Measurements from ENCODE around the gene ATP1A1. TPM values are rescaled to one million over a fixed set of nuclear protein-coding genes. Genes with fewer than 3 reads are reported as not detected.

ATP1A1 gene
- total and polyA plus RNA-seq, 2 donors (not counting 3 experiments of a cell fraction or from before 2014, with no cell fraction given): 263 to 325 TPM

- dilution Hi-C loops (cut with MboI; ENCODE audit: extremely low pct_ligation_motif_present, low sequenced_read_pairs) (no loop called here), intact Hi-C loops (cut with micrococcal nuclease) (no loop called here)
- ChIA-PET POLR2A (no interaction called here), CTCF (interaction anchor here (10.4 kb wide), 1 partner anchor 80 kb away, joined by 97 read pairs; no protein-coding TSS in a partner anchor)
- Histone ChIP-seq H3K9me1 (replicated peaks; ENCODE audit: control insufficient read depth, extremely low read depth, insufficient read depth, low read length) (no peaks in the 10 kb centered on the region), H3K27ac (ENCODE audit: insufficient read depth, low read depth, low read length) (no peak overlapping the region), H3K9me3 (replicated peaks; ENCODE audit: control insufficient read depth, insufficient read depth, low read length) (no peaks in the 10 kb centered on the region), H3K4me1 (ENCODE audit: control insufficient read depth, extremely low read depth, insufficient read depth, low read length) (no peaks in the 10 kb centered on the region), H3K4me3 (replicated peaks in 1 of 3; ENCODE audit: insufficient read depth in 1 of 3, low read depth in 1 of 3, low read length in 3 of 3) (no peak overlapping the region), H3K4me2 (ENCODE audit: insufficient read depth, low read length) (no peak overlapping the region), H2AFZ (ENCODE audit: low read depth, low read length) (no peak overlapping the region), H3K27me3 (ENCODE audit: control insufficient read depth in 2 of 2, insufficient read depth in 2 of 2, low read length in 2 of 2) (no peaks in the 10 kb centered on the region), H3K9ac (replicated peaks; ENCODE audit: extremely low read depth, insufficient read depth, low read length) (no peak overlapping the region), H4K20me1 (replicated peaks; ENCODE audit: control insufficient read depth, extremely low read depth, insufficient read depth, low read length) (no peaks in the 10 kb centered on the region), H3K36me3 (ENCODE audit: control insufficient read depth in 2 of 2, extremely low read depth in 1 of 2, insufficient read depth in 2 of 2, low read length in 2 of 2) (peaks cover 46 to 62% of the 10 kb centered on the region in 2 experiments), H3K79me2 (ENCODE audit: control insufficient read depth, insufficient read depth, low read length) (no peaks in the 10 kb centered on the region)
- FAIRE-seq: no peak
- DNase-seq (ENCODE audit: low read depth, low spot score): no peak
- TF ChIP-seq, protein P1, sequence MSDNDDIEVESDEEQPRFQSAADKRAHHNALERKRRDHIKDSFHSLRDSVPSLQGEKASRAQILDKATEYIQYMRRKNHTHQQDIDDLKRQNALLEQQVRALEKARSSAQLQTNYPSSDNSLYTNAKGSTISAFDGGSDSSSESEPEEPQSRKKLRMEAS (IDR thresholded peaks at IDR 0.05; ENCODE audit: insufficient read depth, insufficient read length): no peak
- no peak for TF ChIP-seq POLR2A (IDR thresholded peaks at IDR 0.05; ENCODE audit: low read depth, low read length)
- no peak for TF ChIP-seq FOS (IDR thresholded peaks at IDR 0.05; ENCODE audit: borderline replicate concordance, insufficient read depth, low read length)
- TF ChIP-seq, protein P2, sequence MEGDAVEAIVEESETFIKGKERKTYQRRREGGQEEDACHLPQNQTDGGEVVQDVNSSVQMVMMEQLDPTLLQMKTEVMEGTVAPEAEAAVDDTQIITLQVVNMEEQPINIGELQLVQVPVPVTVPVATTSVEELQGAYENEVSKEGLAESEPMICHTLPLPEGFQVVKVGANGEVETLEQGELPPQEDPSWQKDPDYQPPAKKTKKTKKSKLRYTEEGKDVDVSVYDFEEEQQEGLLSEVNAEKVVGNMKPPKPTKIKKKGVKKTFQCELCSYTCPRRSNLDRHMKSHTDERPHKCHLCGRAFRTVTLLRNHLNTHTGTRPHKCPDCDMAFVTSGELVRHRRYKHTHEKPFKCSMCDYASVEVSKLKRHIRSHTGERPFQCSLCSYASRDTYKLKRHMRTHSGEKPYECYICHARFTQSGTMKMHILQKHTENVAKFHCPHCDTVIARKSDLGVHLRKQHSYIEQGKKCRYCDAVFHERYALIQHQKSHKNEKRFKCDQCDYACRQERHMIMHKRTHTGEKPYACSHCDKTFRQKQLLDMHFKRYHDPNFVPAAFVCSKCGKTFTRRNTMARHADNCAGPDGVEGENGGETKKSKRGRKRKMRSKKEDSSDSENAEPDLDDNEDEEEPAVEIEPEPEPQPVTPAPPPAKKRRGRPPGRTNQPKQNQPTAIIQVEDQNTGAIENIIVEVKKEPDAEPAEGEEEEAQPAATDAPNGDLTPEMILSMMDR (IDR thresholded peaks at IDR 0.05; ENCODE audit: extremely low read depth in 1 of 2, insufficient read depth in 1 of 2, low read depth in 1 of 2, low read length in 2 of 2): no peak
- TF ChIP-seq GATA2 (IDR thresholded peaks at IDR 0.05; ENCODE audit: insufficient read depth, insufficient read length, low read depth, low read length): no peak
- no peak for TF ChIP-seq JUN (IDR thresholded peaks at IDR 0.05; ENCODE audit: borderline replicate concordance, insufficient read depth, insufficient read length, low read depth)
- TF ChIP-seq MYC (IDR thresholded peaks at IDR 0.05; ENCODE audit: low read depth, low read length): no peak
- no peak for TF ChIP-seq POLR2AphosphoS5 (IDR thresholded peaks at IDR 0.05; ENCODE audit: insufficient read depth, low read depth, low read length)
- TF ChIP-seq EZH2 (IDR thresholded peaks at IDR 0.05; ENCODE audit: borderline replicate concordance, low read depth, low read length, severe bottlenecking): no peak
- BruUV-seq (replicated peaks): no TSS peak
Observed at GRCh38 chr1:116404699-116405098, 31.7 kb downstream of the ATP1A1 start.
